Hypothalamus (tissue), 51 donors: ENCODE results near the gene IRF4.

Experiments
- DNase-seq, 51 donors: peaks; one replicate each; lab custom pipeline; 2025; lab: John Stamatoyannopoulos, UW

Gene IRF4

DNA sequence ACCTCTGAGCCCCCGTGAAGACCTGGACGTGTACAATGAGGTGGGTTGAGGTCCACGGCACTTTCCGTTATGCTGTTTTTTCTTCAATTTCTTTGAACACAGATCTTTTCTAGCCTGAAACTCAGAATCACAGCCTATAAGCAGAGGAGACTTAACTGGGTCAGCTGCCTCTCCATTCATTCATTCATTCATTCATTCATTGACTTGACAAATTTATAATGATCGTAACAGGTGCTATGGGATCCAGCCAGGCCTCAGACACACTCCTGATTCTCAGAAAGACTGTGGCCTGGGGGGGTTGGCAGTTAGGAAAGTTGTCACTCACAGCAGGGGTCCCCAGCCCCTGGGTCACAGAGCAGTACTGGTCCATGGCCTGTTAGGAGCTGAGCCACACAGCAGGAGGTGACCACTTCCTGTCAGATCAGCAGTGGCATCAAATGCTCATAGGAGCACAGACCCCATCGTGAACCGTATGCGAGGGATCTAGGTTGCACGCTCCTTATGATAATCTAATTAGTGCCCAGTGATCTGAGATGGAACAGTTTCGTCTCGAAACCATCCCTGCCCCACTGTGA lies 38.6 kb upstream of the IRF4 start:
- DNase-seq = no peak

- no peak for DNase-seq
Observed at GRCh38 chr6:353642-354614, 37.6 kb upstream of the IRF4 start.

GRCh38 chr6:354631-355280 lies 36.8 kb upstream of the IRF4 start:
- DNase-seq = no peak

GRCh38 chr6:355373-356208 lies 36.0 kb upstream of the IRF4 start:
- DNase-seq = no peak

- no peak for DNase-seq
Observed at GRCh38 chr6:356828-357251, 34.7 kb upstream of the IRF4 start.

DNA sequence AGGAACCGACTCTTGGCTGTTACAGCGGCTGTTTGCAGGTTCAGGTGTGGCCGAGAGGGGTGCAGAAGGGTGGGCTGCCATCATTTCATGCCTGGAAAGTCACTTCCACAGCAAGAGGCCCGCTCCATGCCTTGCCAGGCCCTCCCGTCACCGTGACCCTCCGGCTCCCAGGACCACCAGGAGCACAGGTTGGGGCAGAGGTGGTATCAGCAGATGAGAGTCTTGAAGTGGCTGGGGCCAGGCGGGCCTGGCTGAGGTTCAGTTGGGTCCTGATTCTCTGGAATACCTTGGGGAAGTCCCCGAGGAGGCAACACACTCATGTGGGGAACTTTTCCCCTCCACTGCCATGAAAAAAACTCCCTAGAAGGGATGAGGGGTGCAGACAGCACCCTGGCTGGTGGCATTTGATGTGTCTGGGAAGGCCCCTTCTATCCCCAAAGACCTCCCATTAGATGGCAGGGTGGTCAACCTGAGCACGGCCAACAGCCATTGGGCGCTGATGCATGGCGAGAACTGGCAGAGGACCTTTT lies 34.2 kb upstream of the IRF4 start:
- no peak for DNase-seq

DNA sequence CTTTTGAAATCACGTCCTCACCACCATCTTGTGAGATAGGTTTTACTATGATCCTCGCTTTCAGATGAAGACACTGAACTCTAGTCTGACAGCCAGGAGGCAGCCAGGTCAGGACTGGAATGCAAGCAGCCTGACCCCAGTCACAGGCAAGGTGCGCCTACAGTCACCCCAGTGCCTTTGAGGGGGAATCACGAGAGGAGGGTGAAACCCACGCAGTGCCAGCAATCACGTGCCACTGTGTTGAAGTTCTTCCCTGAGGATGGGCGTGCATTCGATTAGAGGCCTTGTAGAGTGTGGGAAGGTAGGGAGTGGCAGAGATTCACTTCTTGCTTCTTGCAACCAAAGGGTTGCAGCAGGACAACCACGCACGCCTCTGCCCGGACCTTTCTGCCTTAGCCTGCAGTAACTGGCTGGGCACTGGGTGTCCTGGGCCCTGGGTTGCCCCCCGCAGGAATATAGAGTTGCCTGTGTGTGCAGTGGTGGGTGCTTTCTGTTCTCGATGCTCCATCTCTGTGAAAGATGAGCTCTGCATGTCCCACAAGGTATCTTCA lies 33.7 kb upstream of the IRF4 start:
- no peak for DNase-seq

- DNase-seq = no peak
Observed at GRCh38 chr6:358432-358831, 33.1 kb upstream of the IRF4 start.

- no peak for DNase-seq
Observed at GRCh38 chr6:358847-359246, 32.7 kb upstream of the IRF4 start.

DNA sequence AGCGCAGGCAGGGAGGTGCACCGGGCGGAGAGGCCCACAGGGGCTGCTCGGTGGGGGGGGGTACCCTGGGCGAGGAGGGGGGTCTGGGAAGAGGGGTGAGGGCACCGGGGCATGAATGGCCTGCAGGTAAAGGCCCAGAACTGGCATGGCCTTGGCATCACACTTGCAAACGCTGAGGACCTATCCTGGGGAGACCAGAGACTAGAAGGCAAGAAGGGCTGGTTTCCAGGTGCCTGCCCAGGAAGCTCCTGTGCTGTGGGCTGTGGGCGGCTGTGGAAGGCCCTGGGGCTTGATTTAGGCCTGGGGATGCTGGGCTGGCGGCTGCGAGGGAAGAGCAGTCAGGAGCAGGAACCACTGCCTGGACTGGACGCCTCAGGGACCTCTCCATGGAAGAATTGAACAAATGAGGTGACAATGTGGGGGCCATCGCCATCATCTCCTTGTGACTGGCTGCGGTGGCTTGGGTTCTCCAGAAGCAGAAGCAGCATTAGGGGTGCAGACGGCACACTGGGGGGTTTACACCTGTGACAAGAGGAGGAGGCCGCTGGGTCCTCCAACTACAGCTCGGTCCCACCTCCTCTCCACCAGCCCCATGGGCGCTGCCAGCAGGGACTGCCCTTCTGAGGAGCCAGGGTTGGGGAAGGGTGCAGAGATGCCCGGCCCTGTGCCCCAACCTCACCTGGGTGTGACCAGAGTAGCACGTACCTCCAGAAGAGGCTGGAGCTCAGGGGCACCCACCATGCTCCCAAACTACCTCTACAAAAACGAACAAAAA lies 32.1 kb upstream of the IRF4 start:
- no peak for DNase-seq

DNA sequence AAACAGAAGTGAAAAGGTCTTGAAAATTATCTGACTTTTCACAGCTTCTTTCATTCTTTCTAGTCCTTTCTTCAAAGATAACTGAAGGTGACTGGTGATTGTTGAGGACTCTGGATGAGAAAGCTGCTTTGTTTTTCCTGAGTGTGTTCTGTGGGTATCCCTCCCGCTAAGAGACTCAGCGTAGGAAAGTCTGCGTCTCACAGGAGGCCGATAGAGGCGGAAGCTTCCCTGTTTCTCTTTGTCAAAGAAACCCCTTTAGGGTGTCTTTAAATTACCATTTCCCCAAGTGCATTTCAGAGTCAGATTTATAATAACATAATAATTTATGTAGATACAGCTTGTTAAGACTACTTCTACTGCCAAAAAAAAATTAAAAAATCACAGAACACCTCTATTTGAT lies 31.2 kb upstream of the IRF4 start:
- DNase-seq = no peak

- no peak for DNase-seq
Observed at GRCh38 chr6:360764-361373, 30.7 kb upstream of the IRF4 start.

DNA sequence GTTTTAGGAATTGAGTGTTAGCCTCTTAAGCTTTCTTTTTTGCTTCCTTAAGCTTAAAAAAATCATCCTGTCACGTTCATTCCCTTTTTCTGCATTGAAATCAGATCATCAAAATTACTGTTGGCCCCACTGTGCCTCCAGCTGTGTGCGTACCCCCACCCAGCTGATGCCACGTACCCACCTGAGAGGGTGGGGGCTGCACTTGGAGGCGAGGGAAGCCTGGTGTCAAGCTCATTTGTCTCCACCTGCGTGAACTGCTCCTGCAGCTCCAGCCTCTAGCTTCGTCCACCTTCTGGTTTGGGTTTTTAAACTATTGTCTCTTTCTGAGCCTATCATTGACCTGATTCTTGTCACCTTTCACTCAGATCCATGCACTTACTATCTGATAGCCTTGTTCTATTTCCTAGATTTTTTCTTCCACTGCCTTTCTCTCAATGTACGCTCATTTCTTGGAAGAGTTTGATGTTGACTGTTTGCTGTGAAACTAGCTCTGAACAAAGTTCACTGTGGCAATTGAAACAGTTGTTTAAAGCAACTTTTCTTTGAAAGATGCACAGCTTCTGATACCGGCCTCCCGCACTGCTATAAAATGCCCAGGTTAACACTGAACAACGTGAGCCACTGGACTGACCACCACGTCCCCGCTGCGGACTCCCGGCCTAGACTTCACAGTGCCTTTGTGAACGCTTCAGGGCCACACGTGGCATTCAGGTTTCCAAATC lies 30.0 kb upstream of the IRF4 start:
- no peak for DNase-seq

GRCh38 chr6:362231-362923 lies 29.2 kb upstream of the IRF4 start:
- no peak for DNase-seq

GRCh38 chr6:362924-363249 lies 28.7 kb upstream of the IRF4 start:
- no peak for DNase-seq

- DNase-seq = no peak
Observed at GRCh38 chr6:363291-363690, 28.3 kb upstream of the IRF4 start.

DNA sequence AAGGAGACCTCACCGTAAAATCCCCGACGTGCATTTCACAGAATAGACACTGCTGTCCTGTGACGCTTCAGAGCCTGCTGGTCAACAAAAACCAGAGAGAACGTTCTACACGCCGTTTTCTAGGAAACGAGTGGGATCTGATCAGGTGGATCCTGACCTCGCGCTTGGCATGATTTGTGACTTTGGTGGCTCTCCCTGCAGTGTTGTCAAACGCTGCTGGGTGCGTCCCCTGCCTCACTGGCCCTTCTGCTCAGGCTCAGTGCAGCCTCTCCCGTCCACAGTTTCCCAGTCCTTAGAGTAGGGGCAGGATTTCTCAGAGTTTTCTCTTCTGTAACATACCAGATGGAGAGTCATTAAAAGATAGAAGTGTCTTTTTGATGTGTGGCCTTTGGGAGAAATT lies 27.6 kb upstream of the IRF4 start:
- DNase-seq = no peak
